PC-3 (cell line): ENCODE results near the gene ATL2. TPM values are rescaled to one million over a fixed set of nuclear protein-coding genes. Genes with fewer than 3 reads are reported as not detected.

Source experiments
- ATAC-seq: fragments of 200-7000 bp; cut with Tn5 transposase; 2 replicates; pipeline ENCODE4 v1.9.1; 2020; ENCODE audit warnings: mild to moderate bottlenecking, moderate library complexity
- BruUV-seq: library from RNA; stranded (reverse); fragments of 400-500 nt; replicated peaks from 2 replicates; lab custom pipeline; 2021; lab: Mats Ljungman, UMichigan
- CTCF ChIA-PET: fragments of 300-600 bp; sonication (Branson Sonifier 250); formaldehyde crosslinking; loops from one replicate; lab custom pipeline; 2022; ENCODE audit warnings: antibody characterized with exemption; lab: Charles Lee
- POLR2A ChIA-PET: fragments of 300-600 bp; sonication (Branson Sonifier 250); formaldehyde crosslinking; loops from one replicate; lab custom pipeline; 2022; ENCODE audit warnings: antibody characterized with exemption; ENCODE audit not compliant: unreplicated experiment; lab: Charles Lee
- DNase-seq: peaks from one replicate; pipeline ENCODE4 v3.0.0-alpha.2; 2015
- H2AFZ ChIP-seq: fragments of 300-600 bp; sonication (generic); 2 replicates; pipeline ENCODE4 v1.6.0; 2016; ENCODE audit warnings: antibody characterized with exemption, low read length
- H3F3A ChIP-seq: fragments of 300-600 bp; sonication (generic); one replicate; pipeline ENCODE4 v1.6.0; 2017; ENCODE audit warnings: antibody characterized with exemption, low read length, control low read depth, mild to moderate bottlenecking; ENCODE audit not compliant: unreplicated experiment
- H3K27ac ChIP-seq: fragments of 300-600 bp; sonication (generic); 2 replicates; pipeline ENCODE4 v1.5.1; 2016; ENCODE audit warnings: mild to moderate bottlenecking, low read length
- H3K27me3 ChIP-seq: fragments of 300-600 bp; sonication (generic); 2 replicates; pipeline ENCODE4 v1.6.1; 2016; ENCODE audit warnings: low read length, mixed read lengths
- H3K36me3 ChIP-seq: fragments of 300-600 bp; sonication (generic); 2 replicates; pipeline ENCODE4 v1.6.1; 2016; ENCODE audit warnings: low read depth, mixed run types, low read length, mixed read lengths
- H3K4me1 ChIP-seq: fragments of 300-600 bp; sonication (generic); 2 replicates; pipeline ENCODE4 v1.5.1; 2016; ENCODE audit warnings: low read length; ENCODE audit not compliant: insufficient read depth
- H3K4me2 ChIP-seq: fragments of 300-600 bp; sonication (generic); 2 replicates; pipeline ENCODE4 v1.6.0; 2016; ENCODE audit warnings: low read length
- H3K4me3 ChIP-seq: fragments of 300-600 bp; sonication (generic); 2 replicates; pipeline ENCODE4 v1.5.1; 2016; ENCODE audit warnings: mild to moderate bottlenecking, low read length, mixed read lengths
- H3K79me2 ChIP-seq: fragments of 300-600 bp; sonication (generic); 2 replicates; pipeline ENCODE4 v1.6.1; 2017; ENCODE audit warnings: low read length, mixed read lengths
- H3K9ac ChIP-seq: fragments of 300-600 bp; sonication (generic); 2 replicates; pipeline ENCODE4 v1.6.0; 2016; ENCODE audit warnings: mild to moderate bottlenecking, low read length
- H3K9me2 ChIP-seq: fragments of 300-600 bp; sonication (generic); replicated peaks from 2 replicates; pipeline ENCODE4 v1.6.1; 2016; ENCODE audit warnings: mixed run types, low read length, mixed read lengths
- H3K9me3 ChIP-seq: fragments of 300-600 bp; sonication (generic); 2 replicates; pipeline ENCODE4 v1.6.1; 2016; ENCODE audit warnings: low read length, mixed read lengths
- H4K20me1 ChIP-seq: fragments of 300-600 bp; sonication (generic); 2 replicates; pipeline ENCODE4 v1.6.1; 2016; ENCODE audit warnings: low read length, mixed read lengths
- CTCF ChIP-seq: fragments of 300-600 bp; sonication (generic); conservative IDR thresholded peaks from 2 replicates; pipeline ENCODE4 v1.5.1; 2017; ENCODE audit warnings: antibody characterized with exemption, low read depth, mild to moderate bottlenecking, low read length
- EZH2 ChIP-seq: fragments of 300-600 bp; sonication (generic); IDR thresholded peaks from one replicate; pipeline ENCODE4 v1.6.1; 2017; ENCODE audit warnings: antibody characterized with exemption, mild to moderate bottlenecking, low read length; ENCODE audit not compliant: unreplicated experiment
- EZH2phosphoT487 ChIP-seq: fragments of 300-600 bp; sonication (generic); IDR thresholded peaks from 2 replicates; pipeline ENCODE4 v1.6.1; 2018; ENCODE audit warnings: mild to moderate bottlenecking, antibody characterized with exemption, low read length, borderline replicate concordance
- intact Hi-C: fragments of 100-400 bp; cut with micrococcal nuclease; formaldehyde crosslinking; loops from 2 replicates; pipeline ENCODE4 v1.9.0; 2023
- total RNA-seq: library from RNA; depleted of rRNA; stranded (reverse); fragments of >200 nt; gene quantifications from 2 replicates; pipeline ENCODE4 v1.2.3, GENCODE V29; 2014

ATL2 gene
- total RNA-seq, 1 experiment from 2014 or later, result 89.4 TPM

GRCh38 chr2:38248707-38249106 lies 128.4 kb downstream of the ATL2 start:
- ATAC-seq (no peak), DNase-seq (no peak)
- Histone ChIP-seq H3K9me3 (no peaks in the 10 kb centered on the region), H3K27ac (no peak overlapping the region), H3K4me3 (no peak overlapping the region), H3K36me3 (no peaks in the 10 kb centered on the region), H4K20me1 (no peaks in the 10 kb centered on the region), H3K4me1 (no peaks in the 10 kb centered on the region), H3K9me2 (no peaks in the 10 kb centered on the region; the same call in 1 of the 2 replicates), H2AFZ (no peak overlapping the region), H3K9ac (no peak overlapping the region), H3K4me2 (no peak overlapping the region), H3F3A (no peaks in the 10 kb centered on the region), H3K27me3 (no peaks in the 10 kb centered on the region), H3K79me2 (no peaks in the 10 kb centered on the region)
- no peak for TF ChIP-seq CTCF
- no peak for TF ChIP-seq EZH2
- no peak for TF ChIP-seq EZH2phosphoT487
- BruUV-seq, result no TSS peak
- intact Hi-C loops, result no loop called here
- ChIA-PET CTCF (no interaction called here), POLR2A (no interaction called here)

- POLR2A ChIA-PET, result no interaction called here
- Histone ChIP-seq H3K27ac (no peak overlapping the region), H3K9me3 (no peaks in the 10 kb centered on the region), H3K9ac (no peak overlapping the region), H3K4me1 (no peaks in the 10 kb centered on the region), H4K20me1 (no peaks in the 10 kb centered on the region), H3K9me2 (no peaks in the 10 kb centered on the region; the same call in 1 of the 2 replicates), H3K27me3 (no peaks in the 10 kb centered on the region), H3F3A (no peaks in the 10 kb centered on the region), H3K4me3 (no peak overlapping the region), H3K4me2 (no peak overlapping the region), H3K79me2 (no peaks in the 10 kb centered on the region), H3K36me3 (no peaks in the 10 kb centered on the region), H2AFZ (no peak overlapping the region)
- DNase-seq (no peak), ATAC-seq (no peak)
- no peak for TF ChIP-seq CTCF
- no peak for TF ChIP-seq EZH2phosphoT487
- TF ChIP-seq EZH2, result no peak
- BruUV-seq, result no TSS peak
- intact Hi-C loops, result no loop called here
- CTCF ChIA-PET, result no interaction called here
Observed at GRCh38 chr2:38248255-38248654, 128.8 kb downstream of the ATL2 start.

- intact Hi-C loops, result no loop called here
- ChIA-PET POLR2A (interaction anchor here (0.6 kb wide), 1 partner anchor 18 kb away, joined by 4 read pairs; no protein-coding TSS in a partner anchor), CTCF (no interaction called here)
- H3F3A ChIP-seq, result no peaks in the 10 kb centered on the region
- H3K4me3 ChIP-seq, result no peak overlapping the region
- H3K36me3 ChIP-seq, result no peaks in the 10 kb centered on the region
- H2AFZ ChIP-seq, result no peak overlapping the region
- H3K9ac ChIP-seq, result no peak overlapping the region
- H3K9me3 ChIP-seq, result no peaks in the 10 kb centered on the region
- no peaks in the 10 kb centered on the region for H3K79me2 ChIP-seq
- H3K27ac ChIP-seq, result no peak overlapping the region
- no peak for TF ChIP-seq EZH2
- TF ChIP-seq CTCF, result no peak
- TF ChIP-seq EZH2phosphoT487, result no peak
- DNase-seq, result no peak
- no TSS peak for BruUV-seq
- no peaks in the 10 kb centered on the region for H3K4me1 ChIP-seq
- H3K4me2 ChIP-seq, result no peak overlapping the region
- H3K27me3 ChIP-seq, result no peaks in the 10 kb centered on the region
- no peaks in the 10 kb centered on the region; the same call in 1 of the 2 replicates for H3K9me2 ChIP-seq
- ATAC-seq, result no peak
- H4K20me1 ChIP-seq, result no peaks in the 10 kb centered on the region
Observed at GRCh38 chr2:38246105-38246504, 131.0 kb downstream of the ATL2 start.
